CD4-positive, alpha-beta memory T cell (primary cell): ENCODE results near the gene RTP3. TPM values are rescaled to one million over a fixed set of nuclear protein-coding genes. Genes with fewer than 3 reads are reported as not detected.

Source experiments
- CTCF ChIA-PET: fragments of 350-600 bp; sonication (Branson Sonifier 250); formaldehyde crosslinking; loops from one replicate; lab custom pipeline; 2021; ENCODE audit warnings: inconsistent platforms; ENCODE audit not compliant: partially characterized antibody; lab: Charles Lee
- POLR2A ChIA-PET: fragments of 350-600 bp; sonication (Branson Sonifier 250); formaldehyde crosslinking; loops from one replicate; lab custom pipeline; 2021; ENCODE audit not compliant: partially characterized antibody; lab: Charles Lee
- DNase-seq, 5 donors: peaks; one replicate each; pipeline versions ENCODE4 v3.0.0 to v3.0.0-alpha.2; 2020 to 2022; ENCODE audit warnings: mixed read lengths in 1 of 5
- H3K27ac ChIP-seq: one replicate; pipeline ENCODE4 v1.7.0; 2013; ENCODE audit warnings: low read depth, low read length
- H3K27me3 ChIP-seq: 2 replicates; pipeline ENCODE4 v1.7.0; 2013; ENCODE audit warnings: mild to moderate bottlenecking, low read length, moderate library complexity; ENCODE audit not compliant: insufficient read depth
- H3K36me3 ChIP-seq: 2 replicates; pipeline ENCODE4 v1.7.0; 2013; ENCODE audit warnings: mild to moderate bottlenecking, low read length, moderate library complexity; ENCODE audit not compliant: insufficient read depth
- H3K4me1 ChIP-seq: 2 replicates; pipeline ENCODE4 v1.7.0; 2013; ENCODE audit warnings: mild to moderate bottlenecking, low read length, moderate library complexity; ENCODE audit not compliant: insufficient read depth
- H3K4me3 ChIP-seq, 2 donors: one replicate each; pipeline ENCODE4 v1.7.0; 2013; ENCODE audit warnings: low read length in 2 of 2, mild to moderate bottlenecking in 1 of 2
- H3K9me3 ChIP-seq, 2 donors: one replicate each; pipeline ENCODE4 v1.7.0; 2013; ENCODE audit warnings: low read length in 2 of 2, control low read depth in 1 of 2; ENCODE audit not compliant: control insufficient read depth in 1 of 2
- H3K27ac Mint-ChIP-seq, 7 donors: one replicate each; pipeline ENCODE4 v1.8.0; 2020 to 2021; ENCODE audit warnings: mixed read lengths in 7 of 7, mild to moderate bottlenecking in 6 of 7, inconsistent platforms in 3 of 7, moderate library complexity in 3 of 7
- H3K27me3 Mint-ChIP-seq, 2 donors: one replicate each; pipeline ENCODE4 v1.8.0; 2020 to 2021; ENCODE audit warnings: mixed read lengths in 2 of 2
- H3K36me3 Mint-ChIP-seq, 2 donors: one replicate each; pipeline ENCODE4 v1.8.0; 2020 to 2021; ENCODE audit warnings: mixed read lengths in 2 of 2, inconsistent platforms in 1 of 2, mild to moderate bottlenecking in 1 of 2
- H3K4me1 Mint-ChIP-seq, 4 donors: one replicate each; pipeline ENCODE4 v1.8.0; 2020 to 2021; ENCODE audit warnings: mixed read lengths in 4 of 4, mild to moderate bottlenecking in 1 of 4
- H3K4me3 Mint-ChIP-seq, 8 donors: one replicate each; pipeline ENCODE4 v1.8.0; 2020 to 2021; ENCODE audit warnings: mixed read lengths in 8 of 8, mild to moderate bottlenecking in 7 of 8, moderate library complexity in 6 of 8, inconsistent platforms in 3 of 8
- H3K9me3 Mint-ChIP-seq, 8 donors: one replicate each; pipeline ENCODE4 v1.8.0; 2020 to 2021; ENCODE audit warnings: mixed read lengths in 8 of 8, mild to moderate bottlenecking in 5 of 8, inconsistent platforms in 3 of 8, moderate library complexity in 1 of 8
- intact Hi-C: fragments of 100-400 bp; cut with micrococcal nuclease; formaldehyde crosslinking; loops from one replicate; pipeline ENCODE4 v1.15.1; 2023
- polyA plus RNA-seq, 2 donors: library from polyadenylated mRNA; unstranded; fragments of 300-500 nt; fragmentation: Illumina TruSeq; gene quantifications; one replicate each; pipeline ENCODE4 v1.2.3, GENCODE V29; 2021
- total RNA-seq, 2 experiments: library from RNA; stranded (reverse); gene quantifications; one replicate each; pipeline ENCODE4 v1.2.3, GENCODE V29; 2021

Gene RTP3
- total and polyA plus RNA-seq, 4 experiments from 2014 or later = not detected

- H3K9me3 Mint-ChIP-seq = peaks cover 2 to 18% (median 16%) of the 10 kb centered on the region in 8 donors
- CTCF ChIA-PET = interaction anchor here (2.0 kb wide), 1 partner anchor 10 kb away, joined by 6 read pairs; no protein-coding TSS in a partner anchor
- H3K27me3 Mint-ChIP-seq = peaks cover 18 to 31% of the 10 kb centered on the region in 2 donors
- no peaks in the 10 kb centered on the region for H3K4me1 Mint-ChIP-seq
- no peaks in the 10 kb centered on the region for H3K27me3 ChIP-seq
- intact Hi-C loops = no loop called here
- POLR2A ChIA-PET = no interaction called here
- no peak overlapping the region for H3K27ac Mint-ChIP-seq
- no peak for DNase-seq
- no peaks in the 10 kb centered on the region for H3K4me1 ChIP-seq
- no peak overlapping the region for H3K4me3 ChIP-seq
- H3K36me3 Mint-ChIP-seq = peaks cover 2 to 8% of the 10 kb centered on the region in 2 donors
- H3K36me3 ChIP-seq = no peaks in the 10 kb centered on the region
- no peak overlapping the region for H3K27ac ChIP-seq
- H3K4me3 Mint-ChIP-seq = no peak overlapping the region
- H3K9me3 ChIP-seq = no peaks in the 10 kb centered on the region
Measured at GRCh38 chr3:46479021-46479420, 18.8 kb upstream of the RTP3 start.

- Mint-ChIP-seq H3K27me3 (peaks cover 17 to 28% of the 10 kb centered on the region in 2 donors), H3K36me3 (peaks cover 0 to 8% of the 10 kb centered on the region in 2 donors), H3K27ac (no peak overlapping the region), H3K9me3 (peaks cover 2 to 11% (median 10%) of the 10 kb centered on the region in 8 donors), H3K4me3 (no peak overlapping the region), H3K4me1 (no peaks in the 10 kb centered on the region)
- Histone ChIP-seq H3K4me3 (no peak overlapping the region), H3K36me3 (no peaks in the 10 kb centered on the region), H3K4me1 (no peaks in the 10 kb centered on the region), H3K27me3 (no peaks in the 10 kb centered on the region), H3K9me3 (no peaks in the 10 kb centered on the region), H3K27ac (no peak overlapping the region)
- ChIA-PET CTCF (interaction anchor here (0.9 to 1.6 kb wide), 2 partner anchors 9 to 79 kb away, joined by 3 to 7 read pairs; no protein-coding TSS in a partner anchor), POLR2A (no interaction called here)
- intact Hi-C loops = no loop called here
- no peak for DNase-seq
Measured at GRCh38 chr3:46479696-46480095, 18.1 kb upstream of the RTP3 start.

- Mint-ChIP-seq H3K4me1 (no peaks in the 10 kb centered on the region), H3K9me3 (peaks cover 0 to 2% (median under 1%) of the 10 kb centered on the region in 8 donors), H3K27me3 (peaks cover 14 to 20% of the 10 kb centered on the region in 2 donors), H3K27ac (no peak overlapping the region), H3K36me3 (peaks cover 0 to under 1% of the 10 kb centered on the region in 2 donors), H3K4me3 (no peak overlapping the region)
- Histone ChIP-seq H3K9me3 (no peaks in the 10 kb centered on the region), H3K36me3 (no peaks in the 10 kb centered on the region), H3K4me1 (no peaks in the 10 kb centered on the region), H3K4me3 (no peak overlapping the region), H3K27me3 (no peaks in the 10 kb centered on the region), H3K27ac (no peak overlapping the region)
- intact Hi-C loops = no loop called here
- ChIA-PET POLR2A (no interaction called here), CTCF (interaction anchor here (0.6 to 1.6 kb wide), 3 partner anchors 8 to 78 kb away, joined by 3 to 7 read pairs (median 3); no protein-coding TSS in a partner anchor)
- no peak for DNase-seq
Measured at GRCh38 chr3:46480491-46481195, 17.1 kb upstream of the RTP3 start.

GRCh38 chr3:46481636-46482035, 16.1 kb upstream of the RTP3 start:
- ChIA-PET POLR2A (no interaction called here), CTCF (interaction anchor here (0.9 kb wide), 1 partner anchor 148 kb away, joined by 3 read pairs; no protein-coding TSS in a partner anchor)
- Mint-ChIP-seq H3K4me1 (no peaks in the 10 kb centered on the region), H3K27me3 (peaks cover 13 to 20% of the 10 kb centered on the region in 2 donors), H3K27ac (no peak overlapping the region), H3K36me3 (no peaks in the 10 kb centered on the region), H3K4me3 (no peak overlapping the region), H3K9me3 (no peaks in the 10 kb centered on the region)
- no peaks in the 10 kb centered on the region for H3K36me3 ChIP-seq
- intact Hi-C loops = no loop called here
- no peak overlapping the region for H3K4me3 ChIP-seq
- no peak overlapping the region for H3K27ac ChIP-seq
- no peaks in the 10 kb centered on the region for H3K27me3 ChIP-seq
- H3K9me3 ChIP-seq = no peaks in the 10 kb centered on the region
- no peak for DNase-seq
- no peaks in the 10 kb centered on the region for H3K4me1 ChIP-seq

GRCh38 chr3:46482632-46483350, 15.0 kb upstream of the RTP3 start:
- POLR2A ChIA-PET = interaction anchor here (0.6 kb wide), 1 partner anchor 15 kb away, joined by 3 read pairs; no protein-coding TSS in a partner anchor
- H3K27ac ChIP-seq = no peak overlapping the region
- no peaks in the 10 kb centered on the region for H3K27me3 ChIP-seq
- Mint-ChIP-seq H3K9me3 (no peaks in the 10 kb centered on the region), H3K4me1 (no peaks in the 10 kb centered on the region), H3K27ac (no peak overlapping the region), H3K4me3 (no peak overlapping the region), H3K27me3 (peaks cover 13% of the 10 kb centered on the region in 2 donors), H3K36me3 (no peaks in the 10 kb centered on the region)
- CTCF ChIA-PET = interaction anchor here (10.7 to 12.2 kb wide), 2 partner anchors 77 to 148 kb away, joined by 262 to 331 read pairs; no protein-coding TSS in a partner anchor
- no peaks in the 10 kb centered on the region for H3K9me3 ChIP-seq
- no peaks in the 10 kb centered on the region for H3K36me3 ChIP-seq
- intact Hi-C loops = no loop called here
- H3K4me3 ChIP-seq = no peak overlapping the region
- no peak for DNase-seq
- H3K4me1 ChIP-seq = no peaks in the 10 kb centered on the region

- H3K4me1 Mint-ChIP-seq = peaks cover 2 to 4% (median 4%) of the 10 kb centered on the region in 4 donors
- DNase-seq = no peak
- no peaks in the 10 kb centered on the region for H3K9me3 ChIP-seq
- peaks cover 7 to 8% of the 10 kb centered on the region in 2 donors for H3K27me3 Mint-ChIP-seq
- H3K36me3 ChIP-seq = no peaks in the 10 kb centered on the region
- no peak overlapping the region for H3K4me3 ChIP-seq
- H3K27me3 ChIP-seq = no peaks in the 10 kb centered on the region
- no peaks in the 10 kb centered on the region for H3K36me3 Mint-ChIP-seq
- ChIA-PET CTCF (interaction anchor here (0.5 to 12.2 kb wide), 4 partner anchors 8 to 155 kb away, joined by 4 to 331 read pairs (median 134); no protein-coding TSS in a partner anchor), POLR2A (no interaction called here)
- peak overlapping the region in 1 of 7 donors; percentile 17 for H3K27ac Mint-ChIP-seq
- no peak overlapping the region for H3K27ac ChIP-seq
- H3K4me3 Mint-ChIP-seq = no peak overlapping the region
- H3K4me1 ChIP-seq = peaks cover 1% of the 10 kb centered on the region
- H3K9me3 Mint-ChIP-seq = no peaks in the 10 kb centered on the region
- intact Hi-C loops = no loop called here
Measured at GRCh38 chr3:46483825-46484224, 14.0 kb upstream of the RTP3 start.

- Mint-ChIP-seq H3K4me1 (peaks cover 5 to 10% (median 8%) of the 10 kb centered on the region in 4 donors), H3K9me3 (no peaks in the 10 kb centered on the region), H3K27me3 (peaks cover 2 to 8% of the 10 kb centered on the region in 2 donors), H3K27ac (no peak overlapping the region), H3K36me3 (no peaks in the 10 kb centered on the region), H3K4me3 (no peak overlapping the region)
- no peak overlapping the region for H3K27ac ChIP-seq
- POLR2A ChIA-PET = no interaction called here
- H3K4me1 ChIP-seq = peaks cover 7% of the 10 kb centered on the region
- CTCF ChIA-PET = interaction anchor here (0.5 to 12.2 kb wide), 4 partner anchors 9 to 154 kb away, joined by 4 to 331 read pairs (median 134); no protein-coding TSS in a partner anchor
- no peak for DNase-seq
- intact Hi-C loops = no loop called here
- H3K36me3 ChIP-seq = no peaks in the 10 kb centered on the region
- no peaks in the 10 kb centered on the region for H3K27me3 ChIP-seq
- no peaks in the 10 kb centered on the region for H3K9me3 ChIP-seq
- no peak overlapping the region for H3K4me3 ChIP-seq
Measured at GRCh38 chr3:46484388-46484787, 13.4 kb upstream of the RTP3 start.
